ENCODE results near the gene NLRP3.
"Not testable (repeated sequence)": the region's sequence is repeated elsewhere in the genome, so short reads cannot be mapped to it uniquely, and the experiment has no call there.

Gene NLRP3

DNA sequence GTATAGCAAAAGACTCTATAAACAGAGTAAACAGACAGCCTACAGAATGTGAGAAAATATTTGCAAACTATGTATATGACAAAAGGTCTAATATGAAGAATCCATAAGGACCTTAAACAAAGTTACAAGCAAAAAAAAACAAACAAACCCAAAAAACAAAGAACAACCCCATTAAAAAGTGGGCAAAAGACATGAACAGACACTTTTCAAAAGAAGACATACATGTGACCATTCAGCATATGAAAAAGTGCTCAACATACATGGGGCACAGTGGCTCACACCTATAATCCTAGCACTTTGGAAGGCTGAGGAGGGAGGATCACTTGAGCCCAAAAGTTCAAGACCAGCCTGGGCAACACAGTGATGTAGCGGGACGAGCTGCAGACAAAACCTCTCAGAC lies 59.8 kb downstream of the NLRP3 start:
- no peak for DNase-seq (ENCODE audit: low spot score)
- TF ChIP-seq, protein P1, sequence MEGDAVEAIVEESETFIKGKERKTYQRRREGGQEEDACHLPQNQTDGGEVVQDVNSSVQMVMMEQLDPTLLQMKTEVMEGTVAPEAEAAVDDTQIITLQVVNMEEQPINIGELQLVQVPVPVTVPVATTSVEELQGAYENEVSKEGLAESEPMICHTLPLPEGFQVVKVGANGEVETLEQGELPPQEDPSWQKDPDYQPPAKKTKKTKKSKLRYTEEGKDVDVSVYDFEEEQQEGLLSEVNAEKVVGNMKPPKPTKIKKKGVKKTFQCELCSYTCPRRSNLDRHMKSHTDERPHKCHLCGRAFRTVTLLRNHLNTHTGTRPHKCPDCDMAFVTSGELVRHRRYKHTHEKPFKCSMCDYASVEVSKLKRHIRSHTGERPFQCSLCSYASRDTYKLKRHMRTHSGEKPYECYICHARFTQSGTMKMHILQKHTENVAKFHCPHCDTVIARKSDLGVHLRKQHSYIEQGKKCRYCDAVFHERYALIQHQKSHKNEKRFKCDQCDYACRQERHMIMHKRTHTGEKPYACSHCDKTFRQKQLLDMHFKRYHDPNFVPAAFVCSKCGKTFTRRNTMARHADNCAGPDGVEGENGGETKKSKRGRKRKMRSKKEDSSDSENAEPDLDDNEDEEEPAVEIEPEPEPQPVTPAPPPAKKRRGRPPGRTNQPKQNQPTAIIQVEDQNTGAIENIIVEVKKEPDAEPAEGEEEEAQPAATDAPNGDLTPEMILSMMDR (IDR thresholded peaks at IDR 0.05; ENCODE audit: borderline replicate concordance, control extremely low read depth, extremely low read depth, insufficient read depth, missing control alignments): no peak
- in situ Hi-C loops (cut with MboI; ENCODE audit: low sequenced_read_pairs, unreplicated experiment): no loop called here

DNA sequence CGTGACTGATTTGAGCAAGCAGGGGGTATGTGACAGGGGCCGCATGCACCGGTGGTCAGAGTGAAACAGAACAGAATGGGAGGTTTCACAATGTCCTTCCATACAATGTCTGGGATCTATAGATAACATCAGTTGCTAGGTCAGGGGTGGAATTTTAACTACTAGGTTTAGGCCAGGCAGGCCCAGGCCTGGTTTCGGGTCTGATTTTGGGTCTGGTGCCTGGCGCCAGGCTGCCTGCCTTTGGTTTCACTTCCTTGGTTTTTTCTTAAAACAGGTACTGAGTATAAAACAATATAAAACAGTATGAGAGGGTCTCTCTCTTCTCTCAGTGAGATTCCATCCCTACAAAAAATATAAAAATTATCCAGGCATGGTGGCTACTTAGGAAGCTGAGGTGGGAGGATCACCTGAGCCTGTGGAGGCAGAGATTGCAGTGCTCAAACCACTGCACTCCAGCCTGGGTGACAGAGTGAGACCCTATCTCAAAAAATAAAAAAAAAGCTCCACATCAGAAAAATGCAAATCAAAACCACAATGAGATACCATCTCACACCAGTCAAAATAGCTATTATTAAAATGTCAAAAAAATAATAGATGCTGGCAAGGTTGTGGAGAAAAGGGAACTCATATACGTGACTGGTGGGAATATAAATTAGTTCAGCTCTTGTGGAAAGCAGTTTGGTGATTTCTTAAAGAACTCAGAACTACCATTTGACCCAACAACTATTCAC lies 60.5 kb downstream of the NLRP3 start:
- DNase-seq (ENCODE audit: low spot score); in situ Hi-C loops (cut with MboI; ENCODE audit: low sequenced_read_pairs, unreplicated experiment): not testable (repeated sequence)

DNA sequence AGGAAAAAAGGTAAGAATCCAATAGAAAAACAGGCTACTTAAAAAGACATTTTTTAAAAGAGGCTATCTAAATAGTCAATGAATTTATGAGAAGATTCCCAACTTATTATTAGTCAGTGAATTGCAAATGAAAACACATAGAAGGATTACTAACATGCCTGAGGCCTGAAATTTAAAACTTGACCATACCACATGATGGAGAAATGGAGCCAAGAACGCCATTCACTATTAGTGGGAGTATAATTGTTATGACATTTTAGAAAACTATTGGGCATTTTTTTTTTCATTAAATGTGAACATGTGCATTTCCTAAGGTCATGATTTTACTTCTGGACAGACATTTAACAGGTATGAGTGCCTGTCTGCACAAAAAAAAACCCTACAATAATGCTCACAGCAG lies 66.8 kb downstream of the NLRP3 start:
- in situ Hi-C loops (cut with MboI; ENCODE audit: low sequenced_read_pairs, unreplicated experiment): loop anchor here (10.0 kb wide), 1 partner anchor 108 kb away; no protein-coding TSS in a partner anchor
- TF ChIP-seq, protein P1 (IDR thresholded peaks at IDR 0.05; ENCODE audit: borderline replicate concordance, control extremely low read depth, extremely low read depth, insufficient read depth, missing control alignments): no peak
- DNase-seq (ENCODE audit: low spot score): no peak

DNA sequence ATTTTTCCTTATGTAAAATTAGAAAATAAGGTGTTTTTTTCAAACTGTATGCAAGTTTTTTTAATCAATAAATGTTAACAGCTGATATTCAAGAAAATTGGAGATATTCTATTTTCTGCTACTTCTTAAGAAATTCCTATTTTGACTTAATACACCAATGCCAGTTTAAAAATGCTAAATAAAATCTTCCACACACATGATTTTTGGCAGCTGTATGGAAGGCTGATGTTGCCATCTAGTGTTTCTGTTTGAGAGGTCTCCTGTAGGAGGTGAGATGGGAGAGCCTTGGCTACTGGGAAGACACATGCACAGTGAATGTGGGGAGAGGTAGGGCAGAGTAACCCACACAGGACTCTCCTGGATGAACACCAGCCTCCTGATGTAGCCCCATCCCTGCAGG lies 71.1 kb downstream of the NLRP3 start:
- in situ Hi-C loops (cut with MboI; ENCODE audit: low sequenced_read_pairs, unreplicated experiment): loop anchor here (10.0 kb wide), 1 partner anchor 112 kb away; no protein-coding TSS in a partner anchor
- TF ChIP-seq, protein P1 (IDR thresholded peaks at IDR 0.05; ENCODE audit: borderline replicate concordance, control extremely low read depth, extremely low read depth, insufficient read depth, missing control alignments): peak; percentile 52
- peak; percentile 72 for DNase-seq (ENCODE audit: low spot score)

DNA sequence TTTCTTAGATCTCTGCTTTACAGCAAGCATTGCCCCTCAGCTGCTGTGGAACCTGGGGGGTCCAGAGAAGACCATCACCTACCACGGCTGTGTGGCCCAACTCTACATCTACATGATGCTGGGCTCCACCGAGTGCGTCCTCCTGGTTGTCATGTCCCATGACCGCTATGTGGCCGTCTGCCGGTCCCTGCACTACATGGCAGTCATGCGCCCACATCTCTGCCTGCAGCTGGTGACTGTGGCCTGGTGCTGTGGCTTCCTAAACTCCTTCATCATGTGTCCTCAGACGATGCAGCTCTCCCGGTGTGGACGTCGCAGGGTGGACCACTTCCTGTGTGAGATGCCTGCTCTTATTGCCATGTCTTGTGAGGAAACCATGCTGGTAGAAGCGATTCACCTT lies 75.4 kb downstream of the NLRP3 start:
- TF ChIP-seq, protein P1 (IDR thresholded peaks at IDR 0.05; ENCODE audit: borderline replicate concordance, control extremely low read depth, extremely low read depth, insufficient read depth, missing control alignments): no peak
- in situ Hi-C loops (cut with MboI; ENCODE audit: low sequenced_read_pairs, unreplicated experiment): no loop called here

DNA sequence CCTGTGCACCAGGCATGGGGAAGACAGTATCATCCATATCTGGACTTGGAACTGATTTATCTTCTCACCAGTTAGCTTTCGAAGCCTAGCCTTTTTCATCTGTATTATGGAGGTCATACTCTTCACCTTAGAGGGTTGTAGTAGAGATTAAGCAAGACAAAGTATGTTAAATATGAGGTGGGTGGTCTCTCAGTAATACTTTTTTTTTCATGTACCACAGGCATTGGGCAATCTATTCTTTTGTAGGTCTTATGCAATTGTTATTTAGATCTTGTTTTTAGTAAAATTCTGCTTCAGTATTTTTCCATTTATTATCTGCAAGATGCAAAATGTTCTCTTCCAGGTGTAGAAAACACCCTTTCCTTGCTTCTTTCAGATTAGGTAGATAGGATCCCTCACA lies 77.1 kb downstream of the NLRP3 start:
- TF ChIP-seq, protein P1 (IDR thresholded peaks at IDR 0.05; ENCODE audit: borderline replicate concordance, control extremely low read depth, extremely low read depth, insufficient read depth, missing control alignments): no peak
- in situ Hi-C loops (cut with MboI; ENCODE audit: low sequenced_read_pairs, unreplicated experiment): no loop called here
- no peak for DNase-seq (ENCODE audit: low spot score)

More for the DNA sequence above, 75.4 kb downstream of the NLRP3 start:
- DNase-seq (ENCODE audit: low spot score): no peak

DNA sequence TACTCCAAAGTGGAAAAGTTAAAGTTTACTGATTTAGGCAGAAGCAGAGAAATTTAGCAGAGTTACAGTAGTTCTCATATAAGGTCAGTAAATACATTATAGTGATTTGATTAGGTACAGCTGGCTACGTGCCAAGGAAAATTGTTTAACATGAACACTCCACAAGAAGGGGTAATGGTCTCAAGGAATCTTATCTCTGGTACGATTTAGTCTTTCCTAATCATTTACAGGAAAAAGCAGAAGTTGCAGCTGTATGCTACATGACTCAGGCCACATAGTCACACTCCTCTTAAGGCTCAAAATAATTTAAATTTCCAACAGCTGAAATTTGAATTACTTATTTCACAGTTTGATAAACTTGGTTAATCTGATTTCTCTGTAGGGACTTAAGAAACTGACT lies 78.8 kb downstream of the NLRP3 start:
- TF ChIP-seq, protein P1 (IDR thresholded peaks at IDR 0.05; ENCODE audit: borderline replicate concordance, control extremely low read depth, extremely low read depth, insufficient read depth, missing control alignments): no peak
- DNase-seq (ENCODE audit: low spot score): no peak
- in situ Hi-C loops (cut with MboI; ENCODE audit: low sequenced_read_pairs, unreplicated experiment): no loop called here
